ENCODE results near the gene APOM. TPM values are rescaled to one million over a fixed set of nuclear protein-coding genes. Genes with fewer than 3 reads are reported as not detected.

Gene APOM
- polyA plus RNA-seq, 4 donors: 7.2 to 32.8 (median 8.2) TPM

GRCh38 chr6:31689249-31690110 is 33.8 kb downstream of the APOM start:
- peaks cover 13 to 93% (median 16%) of the 10 kb centered on the region in 3 donors for H3K36me3 ChIP-seq (ENCODE audit: control insufficient read depth in 3 of 3, insufficient read depth in 2 of 3, low read depth in 1 of 3, low read length in 3 of 3)
- WGBS, 3 donors: 77 to 79% (median 78%) methylated on average over 11 of the region's 11 CpGs
- peak overlapping the region; percentile 22 to 92 (median 71) for H3K27ac ChIP-seq (ENCODE audit: low read depth in 1 of 3, low read length in 2 of 3)
- no peaks in the 10 kb centered on the region for H3K9me3 ChIP-seq (ENCODE audit: control insufficient read depth in 2 of 2, insufficient read depth in 1 of 2, low read depth in 1 of 2, low read length in 1 of 2)
- H3K27me3 ChIP-seq (ENCODE audit: control insufficient read depth in 3 of 3, insufficient read depth in 3 of 3, low read length in 3 of 3): no peaks in the 10 kb centered on the region
- H3K4me1 ChIP-seq (ENCODE audit: control insufficient read depth in 3 of 3, insufficient read depth in 2 of 3, low read depth in 1 of 3, low read length in 2 of 3): peaks cover 0 to 15% (median 0%) of the 10 kb centered on the region in 3 donors
- H3K4me3 ChIP-seq (ENCODE audit: low read depth in 1 of 3, low read length in 3 of 3): no peak overlapping the region
- FAIRE-seq (no peak), DNase-seq (no peak)

GRCh38 chr6:31690231-31691077 is 34.8 kb downstream of the APOM start:
- Histone ChIP-seq H3K27ac (ENCODE audit: low read depth in 1 of 3, low read length in 2 of 3) (peak overlapping the region; percentile 52 to 92 (median 71)), H3K36me3 (ENCODE audit: control insufficient read depth in 3 of 3, insufficient read depth in 2 of 3, low read depth in 1 of 3, low read length in 3 of 3) (peaks cover 13 to 95% (median 16%) of the 10 kb centered on the region in 3 donors), H3K4me3 (ENCODE audit: low read depth in 1 of 3, low read length in 3 of 3) (no peak overlapping the region), H3K9me3 (ENCODE audit: control insufficient read depth in 2 of 2, insufficient read depth in 1 of 2, low read depth in 1 of 2, low read length in 1 of 2) (no peaks in the 10 kb centered on the region), H3K27me3 (ENCODE audit: control insufficient read depth in 3 of 3, insufficient read depth in 3 of 3, low read length in 3 of 3) (no peaks in the 10 kb centered on the region), H3K4me1 (ENCODE audit: control insufficient read depth in 3 of 3, insufficient read depth in 2 of 3, low read depth in 1 of 3, low read length in 2 of 3) (peaks cover 0 to 15% (median 0%) of the 10 kb centered on the region in 3 donors)
- WGBS, 3 donors: 31 to 59% (median 52%) methylated on average over 10 of the region's 10 CpGs
- FAIRE-seq: no peak
- DNase-seq: peak; percentile 86 to 92

- no peaks in the 10 kb centered on the region for H3K27me3 ChIP-seq (ENCODE audit: control insufficient read depth in 3 of 3, insufficient read depth in 3 of 3, low read length in 3 of 3)
- H3K4me1 ChIP-seq (ENCODE audit: control insufficient read depth in 3 of 3, insufficient read depth in 2 of 3, low read depth in 1 of 3, low read length in 2 of 3): peaks cover 0 to 15% (median 0%) of the 10 kb centered on the region in 3 donors
- H3K9me3 ChIP-seq (ENCODE audit: control insufficient read depth in 2 of 2, insufficient read depth in 1 of 2, low read depth in 1 of 2, low read length in 1 of 2): no peaks in the 10 kb centered on the region
- H3K36me3 ChIP-seq (ENCODE audit: control insufficient read depth in 3 of 3, insufficient read depth in 2 of 3, low read depth in 1 of 3, low read length in 3 of 3): peaks cover 13 to 94% (median 16%) of the 10 kb centered on the region in 3 donors
- FAIRE-seq (no peak), DNase-seq (no peak)
- no peak overlapping the region for H3K4me3 ChIP-seq (ENCODE audit: low read depth in 1 of 3, low read length in 3 of 3)
- WGBS, 3 donors: 83 to 90% (median 89%) methylated on average over 6 of the region's 6 CpGs
- peak overlapping the region in 2 of 3 donors; percentile 71 to 92 for H3K27ac ChIP-seq (ENCODE audit: low read depth in 1 of 3, low read length in 2 of 3)
Measured at GRCh38 chr6:31691078-31691463, 35.4 kb downstream of the APOM start.

GRCh38 chr6:31691564-31692108 is 35.9 kb downstream of the APOM start:
- no peaks in the 10 kb centered on the region for H3K9me3 ChIP-seq (ENCODE audit: control insufficient read depth in 2 of 2, insufficient read depth in 1 of 2, low read depth in 1 of 2, low read length in 1 of 2)
- no peak overlapping the region for H3K27ac ChIP-seq (ENCODE audit: low read depth in 1 of 3, low read length in 2 of 3)
- 95% methylated on average over 12 of the region's 12 CpGs for WGBS, 3 donors
- no peak for DNase-seq
- no peak for FAIRE-seq
- no peaks in the 10 kb centered on the region for H3K27me3 ChIP-seq (ENCODE audit: control insufficient read depth in 3 of 3, insufficient read depth in 3 of 3, low read length in 3 of 3)
- H3K36me3 ChIP-seq (ENCODE audit: control insufficient read depth in 3 of 3, insufficient read depth in 2 of 3, low read depth in 1 of 3, low read length in 3 of 3): peaks cover 8 to 93% (median 14%) of the 10 kb centered on the region in 3 donors
- peaks cover 0 to 15% (median 0%) of the 10 kb centered on the region in 3 donors for H3K4me1 ChIP-seq (ENCODE audit: control insufficient read depth in 3 of 3, insufficient read depth in 2 of 3, low read depth in 1 of 3, low read length in 2 of 3)
- H3K4me3 ChIP-seq (ENCODE audit: low read depth in 1 of 3, low read length in 3 of 3): no peak overlapping the region

GRCh38 chr6:31692353-31692752 is 36.7 kb downstream of the APOM start:
- WGBS, 3 donors: 82 to 89% (median 88%) methylated on average over 4 of the region's 4 CpGs
- H3K27me3 ChIP-seq (ENCODE audit: control insufficient read depth in 3 of 3, insufficient read depth in 3 of 3, low read length in 3 of 3): no peaks in the 10 kb centered on the region
- H3K4me3 ChIP-seq (ENCODE audit: low read depth in 1 of 3, low read length in 3 of 3): no peak overlapping the region
- H3K27ac ChIP-seq (ENCODE audit: low read depth in 1 of 3, low read length in 2 of 3): no peak overlapping the region
- H3K36me3 ChIP-seq (ENCODE audit: control insufficient read depth in 3 of 3, insufficient read depth in 2 of 3, low read depth in 1 of 3, low read length in 3 of 3): peaks cover 8 to 91% (median 14%) of the 10 kb centered on the region in 3 donors
- peaks cover 0 to 15% (median 0%) of the 10 kb centered on the region in 3 donors for H3K4me1 ChIP-seq (ENCODE audit: control insufficient read depth in 3 of 3, insufficient read depth in 2 of 3, low read depth in 1 of 3, low read length in 2 of 3)
- no peaks in the 10 kb centered on the region for H3K9me3 ChIP-seq (ENCODE audit: control insufficient read depth in 2 of 2, insufficient read depth in 1 of 2, low read depth in 1 of 2, low read length in 1 of 2)
- no peak for DNase-seq
- FAIRE-seq: no peak

GRCh38 chr6:31692886-31693285 is 37.2 kb downstream of the APOM start:
- no peaks in the 10 kb centered on the region for H3K27me3 ChIP-seq (ENCODE audit: control insufficient read depth in 3 of 3, insufficient read depth in 3 of 3, low read length in 3 of 3)
- H3K9me3 ChIP-seq (ENCODE audit: control insufficient read depth in 2 of 2, insufficient read depth in 1 of 2, low read depth in 1 of 2, low read length in 1 of 2): no peaks in the 10 kb centered on the region
- 91 to 96% (median 93%) methylated on average over 8 to 9 of the region's 9 CpGs for WGBS, 3 donors
- FAIRE-seq (no peak), DNase-seq (no peak)
- H3K4me3 ChIP-seq (ENCODE audit: low read depth in 1 of 3, low read length in 3 of 3): no peak overlapping the region
- H3K4me1 ChIP-seq (ENCODE audit: control insufficient read depth in 3 of 3, insufficient read depth in 2 of 3, low read depth in 1 of 3, low read length in 2 of 3): peaks cover 0 to 15% (median 0%) of the 10 kb centered on the region in 3 donors
- H3K27ac ChIP-seq (ENCODE audit: low read depth in 1 of 3, low read length in 2 of 3): no peak overlapping the region
- peaks cover 9 to 91% (median 14%) of the 10 kb centered on the region in 3 donors for H3K36me3 ChIP-seq (ENCODE audit: control insufficient read depth in 3 of 3, insufficient read depth in 2 of 3, low read depth in 1 of 3, low read length in 3 of 3)

- no peaks in the 10 kb centered on the region for H3K9me3 ChIP-seq (ENCODE audit: control insufficient read depth in 2 of 2, insufficient read depth in 1 of 2, low read depth in 1 of 2, low read length in 1 of 2)
- peaks cover 9 to 86% (median 14%) of the 10 kb centered on the region in 3 donors for H3K36me3 ChIP-seq (ENCODE audit: control insufficient read depth in 3 of 3, insufficient read depth in 2 of 3, low read depth in 1 of 3, low read length in 3 of 3)
- no peaks in the 10 kb centered on the region for H3K27me3 ChIP-seq (ENCODE audit: control insufficient read depth in 3 of 3, insufficient read depth in 3 of 3, low read length in 3 of 3)
- DNase-seq (no peak), FAIRE-seq (no peak)
- H3K27ac ChIP-seq (ENCODE audit: low read depth in 1 of 3, low read length in 2 of 3): no peak overlapping the region
- H3K4me3 ChIP-seq (ENCODE audit: low read depth in 1 of 3, low read length in 3 of 3): no peak overlapping the region
- H3K4me1 ChIP-seq (ENCODE audit: control insufficient read depth in 3 of 3, insufficient read depth in 2 of 3, low read depth in 1 of 3, low read length in 2 of 3): peaks cover 0 to 15% (median 0%) of the 10 kb centered on the region in 3 donors
- 93 to 95% (median 94%) methylated on average over 6 of the region's 6 CpGs for WGBS, 3 donors
Measured at GRCh38 chr6:31693535-31693934, 37.8 kb downstream of the APOM start.

GRCh38 chr6:31697555-31697954 is 41.9 kb downstream of the APOM start:
- Histone ChIP-seq H3K9me3 (ENCODE audit: control insufficient read depth in 2 of 2, insufficient read depth in 1 of 2, low read depth in 1 of 2, low read length in 1 of 2) (no peaks in the 10 kb centered on the region), H3K27ac (ENCODE audit: low read depth in 1 of 3, low read length in 2 of 3) (no peak overlapping the region), H3K4me1 (ENCODE audit: control insufficient read depth in 3 of 3, insufficient read depth in 2 of 3, low read depth in 1 of 3, low read length in 2 of 3) (peaks cover 0 to 18% (median 4%) of the 10 kb centered on the region in 3 donors), H3K27me3 (ENCODE audit: control insufficient read depth in 3 of 3, insufficient read depth in 3 of 3, low read length in 3 of 3) (no peaks in the 10 kb centered on the region), H3K4me3 (ENCODE audit: low read depth in 1 of 3, low read length in 3 of 3) (no peak overlapping the region), H3K36me3 (ENCODE audit: control insufficient read depth in 3 of 3, insufficient read depth in 2 of 3, low read depth in 1 of 3, low read length in 3 of 3) (peaks cover 7 to 76% (median 9%) of the 10 kb centered on the region in 3 donors)
- DNase-seq (no peak), FAIRE-seq (no peak)
- WGBS, 3 donors: 47 to 62% (median 48%) methylated on average over 3 of the region's 3 CpGs
